ENCODE measurements around the gene GJC2.

GJC2 gene

GRCh38 chr1:228147151-228147693 is 2.5 kb upstream of the GJC2 start:
- peaks cover 11% of the 10 kb centered on the region; the same call in 1 of the 2 replicates for H3K36me3 ChIP-seq (ENCODE audit: control insufficient read depth, insufficient read depth, low read length)
- no peak overlapping the region for H3K4me3 ChIP-seq (ENCODE audit: low read depth, low read length)
- no peak overlapping the region for H3K27ac ChIP-seq (ENCODE audit: low read depth, low read length)
- H3K9me3 ChIP-seq (ENCODE audit: control insufficient read depth, insufficient read depth, low read length), result no peaks in the 10 kb centered on the region
- peaks cover 3% of the 10 kb centered on the region; the same call in 1 of the 2 replicates for H3K4me1 ChIP-seq (ENCODE audit: control insufficient read depth, insufficient read depth, low read length)
- H3K9ac ChIP-seq (ENCODE audit: low read depth, low read length), result no peak overlapping the region
- H3K27me3 ChIP-seq (ENCODE audit: control insufficient read depth, insufficient read depth, low read length), result no peaks in the 10 kb centered on the region

- peaks cover 3% of the 10 kb centered on the region; the same call in 1 of the 2 replicates for H3K4me1 ChIP-seq (ENCODE audit: control insufficient read depth, insufficient read depth, low read length)
- no peaks in the 10 kb centered on the region for H3K27me3 ChIP-seq (ENCODE audit: control insufficient read depth, insufficient read depth, low read length)
- H3K9me3 ChIP-seq (ENCODE audit: control insufficient read depth, insufficient read depth, low read length), result no peaks in the 10 kb centered on the region
- no peak overlapping the region for H3K9ac ChIP-seq (ENCODE audit: low read depth, low read length)
- H3K27ac ChIP-seq (ENCODE audit: low read depth, low read length), result no peak overlapping the region
- H3K4me3 ChIP-seq (ENCODE audit: low read depth, low read length), result no peak overlapping the region
- H3K36me3 ChIP-seq (ENCODE audit: control insufficient read depth, insufficient read depth, low read length), result peaks cover 11% of the 10 kb centered on the region; the same call in 1 of the 2 replicates
These were observed 2.0 kb upstream of the GJC2 start for GRCh38 chr1:228147768-228148167.

- no peak overlapping the region for H3K4me3 ChIP-seq (ENCODE audit: low read depth, low read length)
- H3K4me1 ChIP-seq (ENCODE audit: control insufficient read depth, insufficient read depth, low read length), result peaks cover 3% of the 10 kb centered on the region; the same call in 1 of the 2 replicates
- no peak overlapping the region for H3K9ac ChIP-seq (ENCODE audit: low read depth, low read length)
- H3K27me3 ChIP-seq (ENCODE audit: control insufficient read depth, insufficient read depth, low read length), result no peaks in the 10 kb centered on the region
- H3K27ac ChIP-seq (ENCODE audit: low read depth, low read length), result no peak overlapping the region
- H3K36me3 ChIP-seq (ENCODE audit: control insufficient read depth, insufficient read depth, low read length), result peaks cover 11% of the 10 kb centered on the region; the same call in 1 of the 2 replicates
- no peaks in the 10 kb centered on the region for H3K9me3 ChIP-seq (ENCODE audit: control insufficient read depth, insufficient read depth, low read length)
These were observed 1.4 kb upstream of the GJC2 start for GRCh38 chr1:228148196-228148861.

DNA sequence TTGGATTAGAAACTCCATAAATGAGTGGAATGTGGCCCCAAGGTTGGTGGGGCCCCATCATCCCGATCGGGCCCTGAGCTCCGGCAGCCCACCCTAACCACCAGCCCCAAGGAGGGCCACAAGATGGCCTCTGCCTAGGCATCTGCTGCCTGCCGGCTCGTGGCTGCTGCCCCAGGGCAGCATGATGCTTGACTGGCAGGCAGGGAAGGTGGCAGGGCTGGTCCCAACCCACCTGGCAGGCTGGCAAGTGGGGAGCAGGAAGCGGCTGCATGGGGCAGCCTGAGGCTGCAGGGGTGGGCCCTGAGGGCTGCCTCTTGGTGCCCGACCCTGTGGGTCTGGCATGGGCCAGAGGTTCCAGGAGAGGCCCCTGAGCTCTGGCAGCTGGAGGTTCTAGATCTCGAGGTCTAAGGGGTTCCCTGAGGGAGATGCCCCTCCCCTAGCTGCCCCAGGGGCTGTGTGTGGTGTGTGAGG is 760 bp upstream of the GJC2 start:
- H3K27me3 ChIP-seq (ENCODE audit: control insufficient read depth, insufficient read depth, low read length), result no peaks in the 10 kb centered on the region
- no peak overlapping the region for H3K4me3 ChIP-seq (ENCODE audit: low read depth, low read length)
- H3K4me1 ChIP-seq (ENCODE audit: control insufficient read depth, insufficient read depth, low read length), result peaks cover 3% of the 10 kb centered on the region; the same call in 1 of the 2 replicates
- no peak overlapping the region for H3K27ac ChIP-seq (ENCODE audit: low read depth, low read length)
- H3K9ac ChIP-seq (ENCODE audit: low read depth, low read length), result no peak overlapping the region
- no peaks in the 10 kb centered on the region for H3K9me3 ChIP-seq (ENCODE audit: control insufficient read depth, insufficient read depth, low read length)
- peaks cover 11% of the 10 kb centered on the region; the same call in 1 of the 2 replicates for H3K36me3 ChIP-seq (ENCODE audit: control insufficient read depth, insufficient read depth, low read length)

- Histone ChIP-seq H3K4me3 (ENCODE audit: low read depth, low read length) (no peak overlapping the region), H3K27me3 (ENCODE audit: control insufficient read depth, insufficient read depth, low read length) (no peaks in the 10 kb centered on the region), H3K36me3 (ENCODE audit: control insufficient read depth, insufficient read depth, low read length) (peaks cover 11% of the 10 kb centered on the region; the same call in 1 of the 2 replicates), H3K27ac (ENCODE audit: low read depth, low read length) (no peak overlapping the region), H3K4me1 (ENCODE audit: control insufficient read depth, insufficient read depth, low read length) (peaks cover 3% of the 10 kb centered on the region; the same call in 1 of the 2 replicates), H3K9ac (ENCODE audit: low read depth, low read length) (no peak overlapping the region), H3K9me3 (ENCODE audit: control insufficient read depth, insufficient read depth, low read length) (no peaks in the 10 kb centered on the region)
These were observed 360 bp downstream of the GJC2 start for GRCh38 chr1:228150120-228150460.

GRCh38 chr1:228150461-228151179 is 890 bp downstream of the GJC2 start:
- Histone ChIP-seq H3K4me3 (ENCODE audit: low read depth, low read length) (no peak overlapping the region), H3K9ac (ENCODE audit: low read depth, low read length) (no peak overlapping the region), H3K27ac (ENCODE audit: low read depth, low read length) (no peak overlapping the region), H3K4me1 (ENCODE audit: control insufficient read depth, insufficient read depth, low read length) (peaks cover 3% of the 10 kb centered on the region; the same call in 1 of the 2 replicates), H3K36me3 (ENCODE audit: control insufficient read depth, insufficient read depth, low read length) (peaks cover 9% of the 10 kb centered on the region; the same call in 1 of the 2 replicates), H3K9me3 (ENCODE audit: control insufficient read depth, insufficient read depth, low read length) (no peaks in the 10 kb centered on the region), H3K27me3 (ENCODE audit: control insufficient read depth, insufficient read depth, low read length) (no peaks in the 10 kb centered on the region)

DNA sequence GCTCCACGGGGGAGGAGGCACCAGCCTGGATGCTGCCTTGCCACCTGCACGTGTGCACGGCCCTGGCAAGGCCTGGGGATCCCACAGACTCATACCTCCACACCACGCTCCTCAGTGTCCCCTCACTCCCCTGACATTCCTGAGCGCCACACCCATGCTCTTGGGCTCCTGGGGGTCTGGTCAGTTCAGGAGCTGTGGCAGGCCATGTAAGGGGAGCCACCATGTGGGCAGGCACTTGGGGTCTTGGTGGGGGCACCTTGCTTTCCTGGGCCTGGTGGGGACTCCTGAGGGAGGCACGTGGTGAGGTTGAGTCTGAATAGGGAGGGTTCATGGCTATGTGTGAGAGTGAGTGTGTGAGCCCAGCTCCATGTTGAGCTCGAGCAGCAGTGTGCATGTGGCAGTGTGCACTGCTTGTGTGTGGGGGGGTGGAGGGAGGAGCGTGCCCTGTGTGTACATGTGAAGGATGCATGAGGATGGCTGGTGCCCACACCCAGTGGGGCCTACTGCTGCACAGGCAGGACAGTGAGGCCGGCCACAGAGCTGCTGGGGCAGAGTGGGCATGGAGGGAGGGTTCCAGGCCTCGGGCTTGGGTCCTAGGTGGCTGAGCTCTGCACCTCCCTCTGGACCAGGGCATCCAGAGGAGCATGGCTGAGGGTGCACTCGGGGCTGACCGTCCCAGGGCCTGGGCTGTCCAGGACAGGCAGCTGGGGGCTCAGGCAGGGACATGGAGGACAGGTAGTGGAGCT is 1.6 kb downstream of the GJC2 start:
- Histone ChIP-seq H3K9me3 (ENCODE audit: control insufficient read depth, insufficient read depth, low read length) (no peaks in the 10 kb centered on the region), H3K9ac (ENCODE audit: low read depth, low read length) (no peak overlapping the region), H3K27ac (ENCODE audit: low read depth, low read length) (no peak overlapping the region), H3K27me3 (ENCODE audit: control insufficient read depth, insufficient read depth, low read length) (no peaks in the 10 kb centered on the region), H3K4me3 (ENCODE audit: low read depth, low read length) (no peak overlapping the region), H3K4me1 (ENCODE audit: control insufficient read depth, insufficient read depth, low read length) (peaks cover 3% of the 10 kb centered on the region; the same call in 1 of the 2 replicates), H3K36me3 (ENCODE audit: control insufficient read depth, insufficient read depth, low read length) (peaks cover 7% of the 10 kb centered on the region; the same call in 1 of the 2 replicates)

DNA sequence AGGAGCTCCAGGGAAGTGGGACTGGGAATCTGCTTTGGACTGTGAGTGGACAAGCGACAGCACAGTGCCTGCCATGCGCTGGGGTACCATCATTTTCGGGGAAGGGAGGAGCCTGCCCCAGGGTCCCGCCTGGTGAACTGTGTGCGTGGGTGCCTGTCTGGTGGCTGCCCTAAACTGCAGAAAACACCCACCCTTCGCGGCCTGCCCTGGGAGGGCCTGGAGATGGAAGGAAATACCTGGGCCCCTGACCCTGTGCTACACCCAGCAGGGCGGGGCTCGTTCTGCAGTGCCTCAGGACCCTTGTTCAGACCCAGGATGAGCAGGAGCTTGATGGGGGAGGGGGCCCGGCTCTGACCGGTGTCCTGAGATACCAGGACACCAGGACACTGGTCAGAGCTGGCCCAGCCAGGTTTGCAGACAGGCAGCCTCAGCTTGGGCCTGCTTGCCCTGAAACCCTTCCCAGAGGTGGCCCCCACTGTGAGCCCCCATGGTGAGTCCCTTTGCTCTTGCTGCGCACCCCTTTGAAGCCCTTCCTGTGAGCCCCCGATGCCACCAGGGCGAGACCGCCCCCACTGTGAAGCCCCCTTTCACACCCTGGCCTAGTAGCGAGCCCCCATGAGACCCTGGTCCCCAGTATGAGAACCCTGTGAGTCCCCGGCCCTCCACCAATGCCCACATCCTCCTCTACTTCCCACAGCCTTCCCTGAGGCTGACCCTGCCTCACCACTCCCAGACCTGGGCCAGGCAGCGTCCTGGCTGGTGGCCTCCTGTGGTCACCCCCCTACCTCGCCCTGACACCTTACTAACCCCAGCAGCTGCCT is 2.6 kb downstream of the GJC2 start:
- Histone ChIP-seq H3K9ac (ENCODE audit: low read depth, low read length) (no peak overlapping the region), H3K36me3 (ENCODE audit: control insufficient read depth, insufficient read depth, low read length) (peaks cover 7% of the 10 kb centered on the region; the same call in 1 of the 2 replicates), H3K9me3 (ENCODE audit: control insufficient read depth, insufficient read depth, low read length) (no peaks in the 10 kb centered on the region), H3K4me3 (ENCODE audit: low read depth, low read length) (no peak overlapping the region), H3K27ac (ENCODE audit: low read depth, low read length) (no peak overlapping the region), H3K4me1 (ENCODE audit: control insufficient read depth, insufficient read depth, low read length) (peaks cover 3% of the 10 kb centered on the region; the same call in 1 of the 2 replicates), H3K27me3 (ENCODE audit: control insufficient read depth, insufficient read depth, low read length) (no peaks in the 10 kb centered on the region)

DNA sequence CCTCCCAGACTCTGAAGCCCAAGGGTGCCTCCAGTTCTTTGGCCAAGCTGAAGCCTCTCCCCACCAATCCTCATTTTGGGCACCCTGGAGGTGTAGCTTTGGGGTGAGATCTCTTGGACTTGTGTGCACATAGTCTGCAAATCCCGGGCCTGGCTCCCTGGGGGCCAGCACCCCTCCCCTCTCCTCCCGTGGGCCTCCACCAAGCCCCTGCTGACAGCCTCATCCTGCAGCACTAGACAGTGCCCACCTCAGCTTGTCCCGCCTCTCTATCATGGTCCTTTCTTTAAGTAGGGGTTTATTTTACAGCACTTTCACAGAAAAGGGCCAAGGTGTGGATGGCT is 3.2 kb downstream of the GJC2 start:
- Histone ChIP-seq H3K27me3 (ENCODE audit: control insufficient read depth, insufficient read depth, low read length) (no peaks in the 10 kb centered on the region), H3K9ac (ENCODE audit: low read depth, low read length) (no peak overlapping the region), H3K36me3 (ENCODE audit: control insufficient read depth, insufficient read depth, low read length) (peaks cover 7% of the 10 kb centered on the region; the same call in 1 of the 2 replicates), H3K4me3 (ENCODE audit: low read depth, low read length) (no peak overlapping the region), H3K9me3 (ENCODE audit: control insufficient read depth, insufficient read depth, low read length) (no peaks in the 10 kb centered on the region), H3K27ac (ENCODE audit: low read depth, low read length) (no peak overlapping the region), H3K4me1 (ENCODE audit: control insufficient read depth, insufficient read depth, low read length) (peaks cover 3% of the 10 kb centered on the region; the same call in 1 of the 2 replicates)
